HEK293 (cell line): ENCODE results near the gene GPRC5B.

Source experiments
- CTCF ChIA-PET: fragments of 350-600 bp; formaldehyde crosslinking; extraction: SDS; loops from one replicate; lab custom pipeline; 2021; ENCODE audit warnings: antibody characterized with exemption; lab: Yijun Ruan, JAX
- POLR2A ChIA-PET: fragments of 300-600 bp; formaldehyde crosslinking; extraction: SDS; loops from one replicate; lab custom pipeline; 2020; ENCODE audit warnings: antibody characterized with exemption, inconsistent platforms; lab: Yijun Ruan, JAX
- H3K27ac ChIP-seq: fragments of 200-500 bp; sonication (Bioruptor generic); 2 replicates; pipeline ENCODE4 v1.5.1; 2014; ENCODE audit warnings: low read depth, low read length, control low read depth, inconsistent platforms; ENCODE audit errors: extremely low read depth
- H3K36me3 ChIP-seq, 2 experiments: fragments of 200-500 bp in 1 of 2; sonication (Bioruptor generic) in 1 of 2; 1 replicate in 1 of 2; 2 replicates in 1 of 2; pipeline ENCODE4 v1.5.1; 2014 to 2017; ENCODE audit warnings: inconsistent platforms in 2 of 2, low read length in 2 of 2; ENCODE audit not compliant: control insufficient read depth in 2 of 2, insufficient read depth in 1 of 2
- H3K4me1 ChIP-seq: fragments of 200-500 bp; sonication (Bioruptor generic); 2 replicates; pipeline ENCODE4 v1.5.1; 2014; ENCODE audit warnings: mild to moderate bottlenecking, low read length, inconsistent platforms; ENCODE audit not compliant: control insufficient read depth, insufficient read depth
- H3K4me3 ChIP-seq: 2 replicates; pipeline ENCODE4 v1.5.1; 2011; ENCODE audit warnings: low read depth, mild to moderate bottlenecking, control low read depth, low read length, moderate library complexity
- H3K9me3 ChIP-seq: fragments of 200-500 bp; sonication (Bioruptor generic); 2 replicates; pipeline ENCODE4 v1.5.1; 2014; ENCODE audit warnings: low read depth, low read length, inconsistent platforms; ENCODE audit not compliant: control insufficient read depth, insufficient read depth
- OSR2 ChIP-seq: fragments of 450-650 bp; formaldehyde crosslinking; IDR thresholded peaks from 2 replicates; pipeline ENCODE4 v1.5.1; 2016; ENCODE audit warnings: missing biosample characterization, missing genetic modification characterization
- PATZ1 ChIP-seq: fragments of 450-650 bp; formaldehyde crosslinking; IDR thresholded peaks from 2 replicates; pipeline ENCODE4 v1.5.1; 2016; ENCODE audit warnings: missing biosample characterization, missing genetic modification characterization
- PRDM10 ChIP-seq: fragments of 450-650 bp; formaldehyde crosslinking; IDR thresholded peaks from 2 replicates; pipeline ENCODE4 v1.5.1; 2016; ENCODE audit warnings: missing biosample characterization, missing genetic modification characterization
- PRDM6 ChIP-seq: fragments of 450-650 bp; formaldehyde crosslinking; IDR thresholded peaks from 2 replicates; pipeline ENCODE4 v1.5.1; 2017; ENCODE audit warnings: missing biosample characterization, missing genetic modification characterization
- ZBTB10 ChIP-seq: fragments of 450-650 bp; formaldehyde crosslinking; IDR thresholded peaks from 2 replicates; pipeline ENCODE4 v1.5.1; 2016; ENCODE audit warnings: missing biosample characterization, missing genetic modification characterization
- ZBTB11 ChIP-seq: fragments of 450-650 bp; formaldehyde crosslinking; conservative IDR thresholded peaks from 2 replicates; pipeline ENCODE4 v1.5.1; 2016; ENCODE audit warnings: low read depth, missing biosample characterization, missing genetic modification characterization
- ZBTB20 ChIP-seq: fragments of 450-650 bp; formaldehyde crosslinking; IDR thresholded peaks from 2 replicates; pipeline ENCODE4 v1.5.1; 2016; ENCODE audit warnings: missing biosample characterization, missing genetic modification characterization
- ZBTB21 ChIP-seq: fragments of 450-650 bp; formaldehyde crosslinking; IDR thresholded peaks from 2 replicates; pipeline ENCODE4 v1.5.1; 2017; ENCODE audit warnings: missing biosample characterization, missing genetic modification characterization
- ZBTB44 ChIP-seq: fragments of 450-650 bp; IDR thresholded peaks from 2 replicates; pipeline ENCODE4 v1.5.1; 2018; ENCODE audit warnings: missing biosample characterization, mild to moderate bottlenecking, missing genetic modification characterization
- ZNF530 ChIP-seq: fragments of 450-650 bp; formaldehyde crosslinking; IDR thresholded peaks from 2 replicates; pipeline ENCODE4 v1.5.1; 2016; ENCODE audit warnings: low read depth, missing biosample characterization, missing genetic modification characterization
- ZNF558 ChIP-seq: fragments of 450-650 bp; formaldehyde crosslinking; IDR thresholded peaks from 2 replicates; pipeline ENCODE4 v1.5.1; 2016; ENCODE audit warnings: missing biosample characterization, missing genetic modification characterization
- ZNF768 ChIP-seq: fragments of 450-650 bp; formaldehyde crosslinking; IDR thresholded peaks from 2 replicates; pipeline ENCODE4 v1.5.1; 2018; ENCODE audit warnings: missing biosample characterization, mild to moderate bottlenecking, missing genetic modification characterization

Gene GPRC5B

GRCh38 chr16:19841184-19841583, 43.5 kb downstream of the GPRC5B start:
- ChIA-PET CTCF (no interaction called here), POLR2A (no interaction called here)
- Histone ChIP-seq H3K36me3 (no peaks in the 10 kb centered on the region), H3K9me3 (no peaks in the 10 kb centered on the region), H3K4me3 (no peak overlapping the region), H3K4me1 (peaks cover 2% of the 10 kb centered on the region; the same call in 1 of the 2 replicates), H3K27ac (no peak overlapping the region)
- TF ChIP-seq ZNF768, result 0 out of 2 replicates have a peak, but pooled peaks have one; percentile 21
- TF ChIP-seq ZBTB20, result no peak

GRCh38 chr16:19840524-19841110, 44.0 kb downstream of the GPRC5B start:
- no peak for TF ChIP-seq ZNF558 (tag by site-specific recombination)
- TF ChIP-seq ZBTB44 (tag by site-specific recombination), result peak; percentile 84
- peak; percentile 22; the same call in 1 of the 2 replicates for TF ChIP-seq PRDM6 (tag by site-specific recombination)
- TF ChIP-seq OSR2 (tag by site-specific recombination), result peak; percentile 57; the same call in 1 of the 2 replicates
- peak; percentile 39; the same call in 1 of the 2 replicates for TF ChIP-seq ZNF768
- TF ChIP-seq ZBTB11 (tag by site-specific recombination), result no peak
- no peak for TF ChIP-seq ZBTB10 (tag by site-specific recombination)
- TF ChIP-seq, all 188 proteins: peak for 4
- POLR2A ChIA-PET, result no interaction called here
- Histone ChIP-seq H3K4me1 (peaks cover 2% of the 10 kb centered on the region; the same call in 1 of the 2 replicates), H3K36me3 (no peaks in the 10 kb centered on the region), H3K4me3 (no peak overlapping the region), H3K9me3 (no peaks in the 10 kb centered on the region), H3K27ac (no peak overlapping the region)
- CTCF ChIA-PET, result interaction anchor here (1.3 kb wide), 1 partner anchor 9 kb away, joined by 6 read pairs; no protein-coding TSS in a partner anchor

GRCh38 chr16:19837984-19838707, 46.5 kb downstream of the GPRC5B start:
- ChIA-PET POLR2A (no interaction called here), CTCF (interaction anchor here (0.6 kb wide), 1 partner anchor 119 kb away, joined by 5 read pairs; no protein-coding TSS in a partner anchor)
- Histone ChIP-seq H3K9me3 (no peaks in the 10 kb centered on the region), H3K36me3 (no peaks in the 10 kb centered on the region), H3K4me3 (no peak overlapping the region), H3K4me1 (peaks cover under 1% of the 10 kb centered on the region; the same call in 1 of the 2 replicates), H3K27ac (no peak overlapping the region)
- TF ChIP-seq ZNF530 (tag by site-specific recombination), result no peak
- no peak for TF ChIP-seq PATZ1
- no peak for TF ChIP-seq ZBTB21
- TF ChIP-seq PRDM10 (tag by site-specific recombination), result 0 out of 2 replicates have a peak, but pooled peaks have one; percentile 12
